Neuronal stem cell (in vitro differentiated cells): ENCODE results near the gene PRRX2.
A peak's percentile ranks its signal among the peaks of the same experiment; 100 is the strongest.

Experiments used
- DNase-seq: peaks from one replicate; pipeline ENCODE4 v3.0.0-alpha.2; 2013; ENCODE audit warnings: low spot score
- H2AFZ ChIP-seq: one replicate; pipeline ENCODE4 v1.6.1; 2013; ENCODE audit warnings: mild to moderate bottlenecking, low read length, inconsistent platforms
- H2AK5ac ChIP-seq: 2 replicates; pipeline ENCODE4 v1.6.1; 2013; ENCODE audit warnings: low read depth, mild to moderate bottlenecking, inconsistent platforms, low read length, moderate library complexity, mixed read lengths
- H2BK120ac ChIP-seq: 2 replicates; pipeline ENCODE4 v1.6.1; 2013; ENCODE audit warnings: low read depth, mild to moderate bottlenecking, inconsistent platforms, low read length, moderate library complexity, mixed read lengths
- H2BK12ac ChIP-seq: one replicate; pipeline ENCODE4 v1.6.1; 2013; ENCODE audit warnings: low read length, inconsistent platforms
- H2BK15ac ChIP-seq: 2 replicates; pipeline ENCODE4 v1.6.1; 2013; ENCODE audit warnings: mild to moderate bottlenecking, low read length, inconsistent platforms, mixed read lengths
- H2BK5ac ChIP-seq: one replicate; pipeline ENCODE4 v1.6.1; 2013; ENCODE audit warnings: inconsistent platforms, mild to moderate bottlenecking, low read length, moderate library complexity
- H3K14ac ChIP-seq: one replicate; pipeline ENCODE4 v1.6.1; 2013; ENCODE audit warnings: low read length, inconsistent platforms
- H3K18ac ChIP-seq: 2 replicates; pipeline ENCODE4 v1.6.1; 2013; ENCODE audit warnings: low read length, inconsistent platforms
- H3K23ac ChIP-seq: 2 replicates; pipeline ENCODE4 v1.6.1; 2013; ENCODE audit warnings: low read depth, mild to moderate bottlenecking, mixed read lengths, low read length, inconsistent platforms; ENCODE audit not compliant: poor library complexity
- H3K27ac ChIP-seq: replicated peaks from 3 replicates; pipeline ENCODE4 v1.5.1; 2013; ENCODE audit warnings: low read length, inconsistent platforms
- H3K27me3 ChIP-seq, 3 experiments: 2 replicates each; pipeline ENCODE4 v1.6.1; 2013; ENCODE audit warnings: low read length in 3 of 3, mild to moderate bottlenecking in 2 of 3, inconsistent platforms in 1 of 3, low read depth in 1 of 3, mixed read lengths in 1 of 3, moderate library complexity in 1 of 3; ENCODE audit not compliant: control insufficient read depth in 3 of 3, insufficient read depth in 3 of 3
- H3K36me3 ChIP-seq, 2 donors: replicated peaks in 1 of 2; 2 replicates each; pipeline ENCODE4 v1.6.1; 2013; ENCODE audit warnings: low read length in 2 of 2; ENCODE audit not compliant: control insufficient read depth in 2 of 2, insufficient read depth in 2 of 2
- H3K4ac ChIP-seq: 2 replicates; pipeline ENCODE4 v1.6.1; 2013; ENCODE audit warnings: inconsistent platforms, mild to moderate bottlenecking, low read length, moderate library complexity
- H3K4me1 ChIP-seq, 2 donors: 1 replicate in 1 of 2; 2 replicates in 1 of 2; pipeline ENCODE4 v1.6.1; 2013; ENCODE audit warnings: low read length in 2 of 2, low read depth in 1 of 2; ENCODE audit not compliant: control insufficient read depth in 2 of 2, insufficient read depth in 1 of 2
- H3K4me2 ChIP-seq: one replicate; pipeline ENCODE4 v1.6.1; 2013; ENCODE audit warnings: mild to moderate bottlenecking, low read length, inconsistent platforms; ENCODE audit not compliant: insufficient read depth, poor library complexity, severe bottlenecking
- H3K4me3 ChIP-seq, 2 donors: 2 replicates each; pipeline ENCODE4 v1.5.1; 2013; ENCODE audit warnings: low read length in 2 of 2, mild to moderate bottlenecking in 2 of 2, inconsistent platforms in 1 of 2, moderate library complexity in 1 of 2
- H3K79me1 ChIP-seq: one replicate; pipeline ENCODE4 v1.6.1; 2013; ENCODE audit warnings: low read depth, mild to moderate bottlenecking, inconsistent platforms, low read length, moderate library complexity
- H3K9ac ChIP-seq: one replicate; pipeline ENCODE4 v1.6.1; 2013; ENCODE audit warnings: mild to moderate bottlenecking, low read depth, low read length, inconsistent platforms; ENCODE audit not compliant: poor library complexity
- H3K9me3 ChIP-seq, 2 donors: replicated peaks in 1 of 2; 2 replicates each; pipeline versions ENCODE3 to v1.6.1; 2013; ENCODE audit warnings: low read length in 2 of 2, mild to moderate bottlenecking in 2 of 2, inconsistent platforms in 1 of 2, low read depth in 1 of 2, mixed read lengths in 1 of 2, moderate library complexity in 1 of 2; ENCODE audit not compliant: control insufficient read depth in 2 of 2, insufficient read depth in 1 of 2
- H4K8ac ChIP-seq: one replicate; pipeline ENCODE4 v1.6.1; 2013; ENCODE audit warnings: low read depth, mild to moderate bottlenecking, inconsistent platforms, low read length, moderate library complexity
- H4K91ac ChIP-seq: one replicate; pipeline ENCODE4 v1.6.1; 2013; ENCODE audit warnings: low read length, low read depth, mild to moderate bottlenecking, inconsistent platforms; ENCODE audit not compliant: poor library complexity
- WGBS, 2 donors: extraction: QIAGEN DNeasy Blood & Tissue Kit; methylation state at CpG; one replicate each; pipeline ENCODE4 v1.1.7; 2013; ENCODE audit warnings: missing lambda C conversion rate in 2 of 2, mixed read lengths in 1 of 2; ENCODE audit not compliant: insufficient read length in 2 of 2, insufficient replicate concordance in 1 of 2; ENCODE audit errors: extremely low coverage in 2 of 2; 5-methylcytosine and 5-hydroxymethylcytosine counted together

Gene PRRX2

DNA sequence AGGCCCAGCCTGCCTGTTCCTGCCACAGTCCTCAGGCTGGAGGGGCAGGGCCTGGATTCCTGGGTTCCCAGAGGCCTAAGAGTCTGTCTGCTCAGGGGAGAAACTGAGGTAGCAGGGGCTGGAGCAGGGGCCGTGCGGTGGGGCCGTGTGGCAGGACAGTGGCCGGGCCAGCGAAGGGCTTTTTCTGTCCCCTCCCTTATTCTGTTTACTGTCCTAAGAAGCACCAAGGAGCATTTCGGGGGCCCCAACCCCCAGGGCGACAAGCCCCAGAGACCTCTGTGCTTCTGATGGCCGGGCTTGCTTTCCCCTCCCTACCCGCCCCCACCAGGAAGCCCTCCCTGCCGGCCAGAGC, 16.7 kb upstream of the PRRX2 start:
- no peak overlapping the region for H3K23ac ChIP-seq
- H2BK12ac ChIP-seq: no peak overlapping the region
- no peak overlapping the region for H3K4me3 ChIP-seq
- H3K4me1 ChIP-seq: peaks cover 0 to 12% of the 10 kb centered on the region in 2 donors
- DNase-seq: no peak
- no peak overlapping the region for H2BK5ac ChIP-seq
- H3K4me2 ChIP-seq: no peak overlapping the region
- H3K4ac ChIP-seq: no peak overlapping the region
- H3K14ac ChIP-seq: no peak overlapping the region
- H3K36me3 ChIP-seq: no peaks in the 10 kb centered on the region
- peak overlapping the region; percentile 49 for H2BK15ac ChIP-seq
- H3K27ac ChIP-seq: no peak overlapping the region
- peak overlapping the region; percentile 35 for H2AFZ ChIP-seq
- no peak overlapping the region for H2AK5ac ChIP-seq
- H3K18ac ChIP-seq: peak overlapping the region; percentile 80
- no peaks in the 10 kb centered on the region for H3K9me3 ChIP-seq
- no peak overlapping the region for H2BK120ac ChIP-seq
- H4K8ac ChIP-seq: no peak overlapping the region
- H3K27me3 ChIP-seq: peaks cover 0 to 22% (median 0%) of the 10 kb centered on the region in 3 experiments
- no peak overlapping the region for H3K9ac ChIP-seq
- no CpG with 5 or more reads among the region's 10 CpGs for WGBS, 2 donors
- no peaks in the 10 kb centered on the region for H3K79me1 ChIP-seq
- H4K91ac ChIP-seq: no peak overlapping the region

DNA sequence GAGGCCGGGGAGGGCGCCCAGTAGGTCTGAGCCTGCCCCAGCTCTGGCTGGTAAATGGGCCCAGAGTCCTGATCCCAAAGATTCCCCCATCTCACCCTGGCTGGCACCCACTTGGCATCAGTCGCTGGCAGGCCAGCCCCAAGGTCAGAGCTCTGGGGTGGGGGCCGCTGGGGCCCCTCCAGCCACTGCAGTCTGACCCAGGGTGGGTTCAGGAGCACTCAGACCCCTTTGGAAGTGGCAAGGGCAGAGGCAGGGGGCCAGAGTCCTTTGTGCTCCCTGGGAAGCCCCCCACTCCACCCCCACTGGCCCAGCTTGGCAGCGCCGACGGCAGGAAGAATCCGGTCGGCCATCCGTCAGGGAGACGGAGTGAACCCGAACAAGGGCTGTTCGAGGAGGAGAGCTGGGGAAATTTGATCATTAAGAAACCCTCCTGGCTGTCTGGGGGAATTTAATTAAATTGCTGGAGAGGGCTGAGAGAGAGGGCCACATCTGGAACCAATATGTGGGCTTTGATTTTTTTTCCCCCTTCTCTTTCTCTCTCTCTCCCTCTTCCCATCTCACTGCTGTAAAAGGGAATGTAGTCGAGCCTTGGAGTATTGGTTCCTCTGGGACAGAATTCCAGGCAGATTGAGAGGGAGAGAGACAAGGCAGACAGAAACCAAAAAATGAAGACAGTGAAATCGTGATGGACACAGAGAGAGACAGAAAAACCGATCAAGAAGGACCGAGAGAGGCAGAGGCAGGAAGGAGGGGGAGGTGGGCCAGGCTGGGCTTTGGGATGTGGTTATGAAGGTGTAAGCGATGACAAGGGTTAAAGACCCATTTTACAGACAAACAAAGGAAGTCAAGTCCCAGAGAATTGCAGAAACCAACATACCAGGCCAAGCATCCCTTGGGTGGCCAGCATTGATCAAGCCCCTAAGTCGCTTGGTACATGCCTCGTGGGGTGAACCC, 15.4 kb upstream of the PRRX2 start:
- Histone ChIP-seq H3K9ac (no peak overlapping the region), H2AFZ (peak overlapping the region; percentile 46), H3K9me3 (no peaks in the 10 kb centered on the region), H2BK15ac (no peak overlapping the region), H2BK120ac (no peak overlapping the region), H3K18ac (no peak overlapping the region), H3K27me3 (peaks cover 0 to 33% (median 0%) of the 10 kb centered on the region in 3 experiments), H4K91ac (no peak overlapping the region), H3K79me1 (no peaks in the 10 kb centered on the region), H3K4me2 (no peak overlapping the region), H3K14ac (no peak overlapping the region), H3K4me3 (no peak overlapping the region), H4K8ac (no peak overlapping the region), H3K4ac (no peak overlapping the region), H3K23ac (no peak overlapping the region), H3K36me3 (no peaks in the 10 kb centered on the region), H3K27ac (no peak overlapping the region), H3K4me1 (peaks cover 0 to 17% of the 10 kb centered on the region in 2 donors), H2BK5ac (no peak overlapping the region), H2BK12ac (no peak overlapping the region), H2AK5ac (no peak overlapping the region)
- DNase-seq: no peak
- WGBS, 2 donors: no CpG with 5 or more reads among the region's 20 CpGs

DNA sequence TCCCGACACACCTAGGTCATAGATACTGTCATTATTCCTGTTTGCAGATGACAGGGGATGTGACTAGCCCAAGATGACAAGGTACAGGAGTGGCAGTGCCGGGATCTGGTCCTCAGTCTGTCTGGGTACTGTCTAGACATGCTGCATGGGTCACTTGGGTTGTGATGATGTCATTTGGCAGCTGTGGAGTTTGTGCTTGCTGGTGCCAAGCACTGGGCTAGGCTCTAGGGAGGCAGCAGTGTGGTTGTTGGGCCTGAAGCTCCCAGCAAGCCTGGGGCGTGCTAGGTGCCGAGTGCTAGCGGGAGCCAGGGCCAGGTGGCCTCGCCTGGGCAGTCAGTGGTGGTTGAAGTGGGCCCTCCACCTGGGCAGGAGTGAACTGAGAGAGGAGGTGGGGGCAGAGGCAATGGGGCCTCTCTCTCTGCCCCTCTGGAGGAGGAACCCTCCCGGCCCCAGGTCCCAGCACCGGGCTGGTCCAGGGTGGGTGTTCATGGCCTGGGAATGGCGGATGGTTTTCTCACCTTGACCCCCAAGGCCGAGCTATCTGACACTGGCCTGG, 14.7 kb upstream of the PRRX2 start:
- H3K27ac ChIP-seq: no peak overlapping the region
- H3K79me1 ChIP-seq: no peaks in the 10 kb centered on the region
- no peak overlapping the region for H2BK15ac ChIP-seq
- H2AFZ ChIP-seq: no peak overlapping the region
- no peak overlapping the region for H4K8ac ChIP-seq
- no peak overlapping the region for H3K18ac ChIP-seq
- H2AK5ac ChIP-seq: no peak overlapping the region
- peaks cover 0 to 3% of the 10 kb centered on the region in 2 donors for H3K9me3 ChIP-seq
- no peak overlapping the region for H3K9ac ChIP-seq
- H3K4ac ChIP-seq: no peak overlapping the region
- no peak overlapping the region for H2BK12ac ChIP-seq
- H3K4me1 ChIP-seq: peaks cover 0 to 17% of the 10 kb centered on the region in 2 donors
- H3K36me3 ChIP-seq: no peaks in the 10 kb centered on the region
- H3K4me3 ChIP-seq: no peak overlapping the region
- WGBS, 2 donors: no CpG with 5 or more reads among the region's 10 CpGs
- no peak overlapping the region for H2BK120ac ChIP-seq
- no peak overlapping the region for H2BK5ac ChIP-seq
- H4K91ac ChIP-seq: no peak overlapping the region
- H3K27me3 ChIP-seq: peaks cover 0 to 40% (median 0%) of the 10 kb centered on the region in 3 experiments
- no peak overlapping the region for H3K4me2 ChIP-seq
- no peak for DNase-seq
- no peak overlapping the region for H3K23ac ChIP-seq
- H3K14ac ChIP-seq: no peak overlapping the region

DNA sequence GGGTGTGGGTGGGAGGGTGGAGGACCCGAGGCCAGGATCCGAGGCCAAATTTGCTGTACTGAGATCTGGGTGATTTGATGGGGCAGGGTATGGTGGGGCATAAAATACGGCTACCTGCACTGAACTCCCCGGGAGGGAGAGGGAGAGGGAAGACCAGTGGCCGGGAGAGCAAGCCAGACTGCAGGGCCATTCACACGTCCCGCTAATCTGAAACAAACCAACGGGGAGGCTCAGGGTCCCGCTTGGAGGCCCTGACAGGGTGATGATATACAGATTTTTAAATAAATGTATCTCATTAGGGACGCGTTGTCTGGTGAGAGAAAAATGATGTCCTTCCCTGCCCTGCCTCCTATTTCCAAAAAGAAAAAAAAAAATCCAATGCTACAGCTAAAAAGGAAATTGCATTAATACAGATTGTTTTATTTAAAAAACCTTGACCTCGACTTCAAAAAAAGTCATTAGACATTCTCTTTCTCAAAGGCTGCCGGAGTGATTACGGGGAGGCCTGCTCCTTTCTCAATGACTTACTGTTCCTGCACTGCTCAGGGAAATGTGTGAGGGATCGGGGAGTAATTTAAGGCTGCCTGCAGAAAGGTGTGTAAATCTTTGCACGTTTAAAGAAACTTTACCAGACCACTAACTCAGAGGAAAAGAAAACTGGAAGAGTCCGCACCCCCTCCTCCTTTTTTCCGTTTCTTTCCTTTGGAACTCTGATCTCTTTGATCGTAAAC, 11.5 kb upstream of the PRRX2 start:
- no peak overlapping the region for H3K27ac ChIP-seq
- no peak overlapping the region for H3K4ac ChIP-seq
- H3K14ac ChIP-seq: no peak overlapping the region
- H2AK5ac ChIP-seq: no peak overlapping the region
- H3K4me2 ChIP-seq: no peak overlapping the region
- H3K23ac ChIP-seq: no peak overlapping the region
- H2BK15ac ChIP-seq: no peak overlapping the region
- H2BK120ac ChIP-seq: no peak overlapping the region
- peaks cover 0 to 4% of the 10 kb centered on the region in 2 donors for H3K9me3 ChIP-seq
- no peak overlapping the region for H4K91ac ChIP-seq
- H2BK12ac ChIP-seq: no peak overlapping the region
- no peak overlapping the region for H3K18ac ChIP-seq
- DNase-seq: no peak
- no CpG with 5 or more reads among the region's 19 CpGs for WGBS, 2 donors
- H2BK5ac ChIP-seq: no peak overlapping the region
- no peak overlapping the region for H3K4me3 ChIP-seq
- peaks cover 0 to 55% (median 0%) of the 10 kb centered on the region in 3 experiments for H3K27me3 ChIP-seq
- no peak overlapping the region for H4K8ac ChIP-seq
- no peak overlapping the region for H2AFZ ChIP-seq
- H3K9ac ChIP-seq: no peak overlapping the region
- peaks cover 0 to 2% of the 10 kb centered on the region in 2 donors for H3K36me3 ChIP-seq
- H3K4me1 ChIP-seq: peaks cover 0 to 8% of the 10 kb centered on the region in 2 donors
- no peaks in the 10 kb centered on the region for H3K79me1 ChIP-seq
